K562 (cell line): ENCODE data around the gene PPP4R3A. TPM values are rescaled to one million over a fixed set of nuclear protein-coding genes. Genes with fewer than 3 reads are reported as not detected.

Source experiments
- ATAC-seq: fragments of 200-7000 bp; cut with Tn5 transposase; 3 replicates; pipeline ENCODE4 v1.9.1; 2020; ENCODE audit warnings: moderate library complexity
- BruUV-seq: library from RNA; stranded (reverse); fragments of 400-500 nt; replicated peaks from 2 replicates; lab custom pipeline; 2021; lab: Mats Ljungman, UMichigan
- CTCF ChIA-PET: fragments of 300-600 bp; formaldehyde crosslinking; extraction: SDS; loops from one replicate; lab custom pipeline; 2021; ENCODE audit warnings: low intra/inter-chr PET ratio; lab: Yijun Ruan, JAX
- POLR2A ChIA-PET: fragments of 300-600, 350-650 bp; sonication (Branson Sonifier 250); formaldehyde crosslinking; extraction: SDS; loops from one replicate; lab custom pipeline; 2021; ENCODE audit warnings: antibody characterized with exemption, inconsistent platforms; lab: Yijun Ruan, JAX
- DNase-seq, 4 experiments: peaks; one replicate each; pipeline versions ENCODE4 v3.0.0 to v3.0.0-alpha.2; 2011 to 2018; ENCODE audit warnings: low spot score in 3 of 4, mixed read lengths in 3 of 4; ENCODE audit errors: extremely low read depth in 1 of 4
- FAIRE-seq: peaks from 2 replicates; lab custom pipeline; 2011; peaks lifted over from hg19 to GRCh38; lab: Jason Lieb, UNC
- H2AFZ ChIP-seq: 2 replicates; pipeline ENCODE4 v1.6.0; 2011; ENCODE audit warnings: low read depth, low read length, control low read depth, inconsistent platforms
- H3K27ac ChIP-seq: fragments of 200-600 bp; 3 replicates; pipeline ENCODE4 v1.8.0; 2011; ENCODE audit warnings: low read depth, mild to moderate bottlenecking, control low read depth, inconsistent platforms, low read length, moderate library complexity, mixed read lengths; ENCODE audit errors: extremely low read depth
- H3K27me3 ChIP-seq, 2 experiments: fragments of 300-600 bp in 1 of 2; 2 replicates in 1 of 2; 3 replicates in 1 of 2; pipeline versions ENCODE4 v1.6.0 to v1.8.0; 2011; ENCODE audit warnings: inconsistent platforms in 2 of 2, low read length in 2 of 2, mild to moderate bottlenecking in 1 of 2, mixed read lengths in 1 of 2, moderate library complexity in 1 of 2; ENCODE audit not compliant: control insufficient read depth in 2 of 2, insufficient read depth in 2 of 2
- H3K36me3 ChIP-seq: fragments of 300-600 bp; 3 replicates; pipeline ENCODE4 v1.8.0; 2011; ENCODE audit warnings: mild to moderate bottlenecking, low read length, inconsistent platforms; ENCODE audit not compliant: control insufficient read depth, insufficient read depth
- H3K4me1 ChIP-seq, 2 experiments: fragments of 200-600 bp in 1 of 2; replicated peaks in 1 of 2; 2 replicates in 1 of 2; 3 replicates in 1 of 2; pipeline versions ENCODE4 v1.5.1 to v1.8.0; 2011; ENCODE audit warnings: inconsistent platforms in 2 of 2, low read length in 2 of 2, mild to moderate bottlenecking in 1 of 2, mixed read lengths in 1 of 2, moderate library complexity in 1 of 2; ENCODE audit not compliant: control insufficient read depth in 2 of 2, insufficient read depth in 2 of 2
- H3K4me2 ChIP-seq: 2 replicates; pipeline ENCODE4 v1.6.1; 2011; ENCODE audit warnings: low read length, control low read depth, inconsistent platforms, mixed read lengths; ENCODE audit not compliant: insufficient read depth
- H3K4me3 ChIP-seq: fragments of 200-600 bp; sonication (generic), shearing (Covaris generic); 2 replicates; pipeline ENCODE4 v1.5.1; 2016; ENCODE audit warnings: control low read depth, inconsistent platforms
- H3K79me2 ChIP-seq: fragments of 200-600 bp; 3 replicates; pipeline ENCODE4 v1.8.0; 2011; ENCODE audit warnings: low read length, inconsistent platforms; ENCODE audit not compliant: control insufficient read depth, insufficient read depth
- H3K9ac ChIP-seq, 2 experiments: 2 replicates each; pipeline versions ENCODE4 v1.6.0 to v1.6.1; 2011; ENCODE audit warnings: low read depth in 2 of 2, low read length in 2 of 2, control low read depth in 1 of 2, inconsistent platforms in 1 of 2, mild to moderate bottlenecking in 1 of 2, mixed read lengths in 1 of 2; ENCODE audit not compliant: insufficient read depth in 1 of 2
- H3K9me1 ChIP-seq: one replicate; pipeline ENCODE4 v1.6.0; 2011; ENCODE audit warnings: inconsistent platforms, mild to moderate bottlenecking, low read length, moderate library complexity; ENCODE audit not compliant: control insufficient read depth, insufficient read depth
- H3K9me3 ChIP-seq: replicated peaks from 2 replicates; pipeline ENCODE4 v1.5.1; 2011; ENCODE audit warnings: low read depth, low read length, inconsistent platforms; ENCODE audit not compliant: control insufficient read depth, insufficient read depth
- H4K20me1 ChIP-seq: replicated peaks from 2 replicates; pipeline ENCODE4 v1.6.1; 2011; ENCODE audit warnings: low read length, inconsistent platforms, mixed read lengths; ENCODE audit not compliant: control insufficient read depth, insufficient read depth
- BHLHE40 ChIP-seq: IDR thresholded peaks from 2 replicates; pipeline ENCODE4 v1.6.1; 2011; ENCODE audit warnings: low read length, improper control_type of control experiment
- CBFA2T2 ChIP-seq: fragments of 450-650 bp; conservative IDR thresholded peaks from 2 replicates; pipeline ENCODE4 v1.6.1; 2017; ENCODE audit warnings: mild to moderate bottlenecking
- DNMT1 ChIP-seq: fragments of 450-650 bp; IDR thresholded peaks from 2 replicates; pipeline ENCODE4 v1.6.1; 2016; ENCODE audit warnings: antibody characterized with exemption, mild to moderate bottlenecking
- HDAC3 ChIP-seq: fragments of 450-650 bp; IDR thresholded peaks from 2 replicates; pipeline ENCODE4 v1.6.1; 2018; ENCODE audit warnings: borderline replicate concordance, mild to moderate bottlenecking, moderate library complexity; ENCODE audit not compliant: partially characterized antibody
- NFYB ChIP-seq: IDR thresholded peaks from 2 replicates; pipeline ENCODE4 v1.6.1; 2011; ENCODE audit warnings: mild to moderate bottlenecking, moderate library complexity; ENCODE audit not compliant: insufficient read length; ENCODE audit errors: extremely low read depth
- NONO ChIP-seq, 2 experiments: fragments of 200-400 bp in 1 of 2; fragments of 450-650 bp in 1 of 2; formaldehyde crosslinking in 1 of 2; IDR thresholded peaks; 2 replicates each; pipeline ENCODE4 v1.6.1; 2017; ENCODE audit warnings: low read depth in 2 of 2, mild to moderate bottlenecking in 2 of 2, moderate library complexity in 2 of 2, low read length in 1 of 2
- PHF20 ChIP-seq: fragments of 450-650 bp; IDR thresholded peaks from 2 replicates; pipeline ENCODE4 v1.6.1; 2018; ENCODE audit not compliant: partially characterized antibody
- PHTF2 ChIP-seq: fragments of 250-450 bp; sonication (Bioruptor Pico); IDR thresholded peaks from 2 replicates; pipeline ENCODE4 v1.5.0; 2021; ENCODE audit warnings: mild to moderate bottlenecking
- RFX7 ChIP-seq: fragments of 250-450 bp; sonication (Bioruptor Pico); IDR thresholded peaks from 2 replicates; pipeline ENCODE4 v1.5.1; 2021; ENCODE audit warnings: mild to moderate bottlenecking
- ZC3H8 ChIP-seq: fragments of 450-650 bp; IDR thresholded peaks from 2 replicates; pipeline ENCODE4 v1.6.1; 2017
- ZFX ChIP-seq: sonication (generic); formaldehyde crosslinking; IDR thresholded peaks from 2 replicates; pipeline ENCODE4 v1.8.0; 2022; ENCODE audit warnings: mild to moderate bottlenecking, missing genetic modification reagents, moderate library complexity
- ZNF174 ChIP-seq: fragments of 250-450 bp; sonication (Bioruptor Pico); IDR thresholded peaks from 2 replicates; pipeline ENCODE4 v1.4.0; 2020; ENCODE audit warnings: mild to moderate bottlenecking
- ZNF436 ChIP-seq: fragments of 250-450, 450-650 bp; sonication (Bioruptor Pico); formaldehyde crosslinking; IDR thresholded peaks from 2 replicates; pipeline ENCODE4 v1.7.0; 2020; ENCODE audit warnings: mild to moderate bottlenecking
- WGBS: fragments of 100-300 bp; shearing (Covaris generic); methylation state at CpG from one replicate; pipeline ENCODE4 v1.1.6; 2016; ENCODE audit warnings: low coverage, mixed read lengths; ENCODE audit not compliant: insufficient coverage; ENCODE audit errors: missing lambda C conversion rate; 5-methylcytosine and 5-hydroxymethylcytosine counted together
- in situ Hi-C: fragments of 300-500 bp; cut with MboI; formaldehyde crosslinking; loops from 4 replicates; pipeline ENCODE4 v1.15.0; 2018; ENCODE audit warnings: inconsistent platforms, mixed read lengths
- intact Hi-C: fragments of 100-400 bp; cut with micrococcal nuclease; formaldehyde crosslinking; loops from 2 replicates; pipeline ENCODE4 v1.14.2; 2022
- polyA plus RNA-seq, 8 experiments: library from polyadenylated mRNA; depleted of rRNA in 4 of 8; stranded (reverse) in 5 of 8; unstranded in 3 of 8; fragments of >200 nt; fragmentation: Nextera tagmentation in 2 of 8; fragmentation: Illumina TruSeq in 1 of 8; extraction: Ambion mirVana in 2 of 8; extraction: Trizol in 1 of 8; gene quantifications; 2 replicates each; pipeline versions ENCODE4 v1.2.1 to v1.2.3, GENCODE V29; 2011 to 2014; ENCODE audit warnings: inconsistent platforms in 1 of 8, missing spikeins in 1 of 8
- total RNA-seq, 7 experiments: library from RNA; depleted of rRNA in 6 of 7; stranded (reverse); fragments of >200 nt in 6 of 7; fragmentation: Illumina TruSeq in 2 of 7; extraction: Trizol in 2 of 7; gene quantifications; 2 replicates each; pipeline versions ENCODE4 v1.2.1 to v1.2.3, GENCODE V29; 2011 to 2021; ENCODE audit warnings: low replicate concordance in 1 of 7
- TF ChIP-seq, protein P1 (sequence below): fragments of 450-650 bp; formaldehyde crosslinking; IDR thresholded peaks from 2 replicates; pipeline ENCODE4 v1.4.0; 2022; ENCODE audit warnings: missing genetic modification characterization
- TF ChIP-seq, protein P2 (sequence below): sonication (generic); formaldehyde crosslinking; IDR thresholded peaks from 2 replicates; pipeline ENCODE4 v1.8.1; 2023; ENCODE audit warnings: mild to moderate bottlenecking, missing genetic modification reagents
- TF ChIP-seq, protein P3 (sequence below): fragments of 450-650 bp; IDR thresholded peaks from 2 replicates; pipeline ENCODE4 v1.6.1; 2014; ENCODE audit warnings: low read depth, mild to moderate bottlenecking, moderate library complexity, borderline replicate concordance

The PPP4R3A gene
- total and polyA plus RNA-seq, 9 of the 15 experiments (the other 6 are each of a cell fraction or from before 2014, with no cell fraction given) = 9.5 to 54.9 (median 44.9) TPM

DNA sequence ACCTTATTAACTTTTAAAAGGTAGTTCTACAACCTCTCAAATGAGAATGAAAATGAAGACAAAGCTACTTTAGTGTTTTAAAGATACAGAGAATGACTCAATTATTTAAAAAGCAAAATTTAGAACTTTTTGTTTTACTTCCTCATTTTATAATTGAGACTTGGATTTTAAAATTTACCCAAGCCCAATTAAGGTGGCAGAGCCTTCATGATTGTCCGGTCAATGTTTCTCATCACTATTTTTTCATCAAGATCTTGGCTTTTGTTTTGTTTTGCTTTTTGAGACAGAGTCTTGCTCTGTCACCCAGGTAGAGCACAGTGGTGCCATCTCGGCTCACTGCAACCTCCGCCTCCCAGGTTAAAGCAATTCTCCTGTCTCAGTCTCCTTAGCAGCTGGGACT is 32.7 kb downstream of the PPP4R3A start (continued):
- TF ChIP-seq, protein P1, sequence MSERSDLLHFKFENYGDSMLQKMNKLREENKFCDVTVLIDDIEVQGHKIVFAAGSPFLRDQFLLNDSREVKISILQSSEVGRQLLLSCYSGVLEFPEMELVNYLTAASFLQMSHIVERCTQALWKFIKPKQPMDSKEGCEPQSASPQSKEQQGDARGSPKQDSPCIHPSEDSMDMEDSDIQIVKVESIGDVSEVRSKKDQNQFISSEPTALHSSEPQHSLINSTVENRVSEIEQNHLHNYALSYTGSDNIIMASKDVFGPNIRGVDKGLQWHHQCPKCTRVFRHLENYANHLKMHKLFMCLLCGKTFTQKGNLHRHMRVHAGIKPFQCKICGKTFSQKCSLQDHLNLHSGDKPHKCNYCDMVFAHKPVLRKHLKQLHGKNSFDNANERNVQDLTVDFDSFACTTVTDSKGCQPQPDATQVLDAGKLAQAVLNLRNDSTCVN = no peak
- TF ChIP-seq, protein P2, sequence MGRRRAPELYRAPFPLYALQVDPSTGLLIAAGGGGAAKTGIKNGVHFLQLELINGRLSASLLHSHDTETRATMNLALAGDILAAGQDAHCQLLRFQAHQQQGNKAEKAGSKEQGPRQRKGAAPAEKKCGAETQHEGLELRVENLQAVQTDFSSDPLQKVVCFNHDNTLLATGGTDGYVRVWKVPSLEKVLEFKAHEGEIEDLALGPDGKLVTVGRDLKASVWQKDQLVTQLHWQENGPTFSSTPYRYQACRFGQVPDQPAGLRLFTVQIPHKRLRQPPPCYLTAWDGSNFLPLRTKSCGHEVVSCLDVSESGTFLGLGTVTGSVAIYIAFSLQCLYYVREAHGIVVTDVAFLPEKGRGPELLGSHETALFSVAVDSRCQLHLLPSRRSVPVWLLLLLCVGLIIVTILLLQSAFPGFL (CRISPR knock-in tag) = no peak
- TF ChIP-seq NFYB = no peak
- TF ChIP-seq RFX7 (CRISPR knock-in tag) = no peak
- no peak for TF ChIP-seq CBFA2T2
- TF ChIP-seq, protein P3, sequence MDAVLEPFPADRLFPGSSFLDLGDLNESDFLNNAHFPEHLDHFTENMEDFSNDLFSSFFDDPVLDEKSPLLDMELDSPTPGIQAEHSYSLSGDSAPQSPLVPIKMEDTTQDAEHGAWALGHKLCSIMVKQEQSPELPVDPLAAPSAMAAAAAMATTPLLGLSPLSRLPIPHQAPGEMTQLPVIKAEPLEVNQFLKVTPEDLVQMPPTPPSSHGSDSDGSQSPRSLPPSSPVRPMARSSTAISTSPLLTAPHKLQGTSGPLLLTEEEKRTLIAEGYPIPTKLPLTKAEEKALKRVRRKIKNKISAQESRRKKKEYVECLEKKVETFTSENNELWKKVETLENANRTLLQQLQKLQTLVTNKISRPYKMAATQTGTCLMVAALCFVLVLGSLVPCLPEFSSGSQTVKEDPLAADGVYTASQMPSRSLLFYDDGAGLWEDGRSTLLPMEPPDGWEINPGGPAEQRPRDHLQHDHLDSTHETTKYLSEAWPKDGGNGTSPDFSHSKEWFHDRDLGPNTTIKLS = no peak
- TF ChIP-seq ZNF174 (CRISPR knock-in tag) = no peak
- TF ChIP-seq DNMT1 = no peak

DNA sequence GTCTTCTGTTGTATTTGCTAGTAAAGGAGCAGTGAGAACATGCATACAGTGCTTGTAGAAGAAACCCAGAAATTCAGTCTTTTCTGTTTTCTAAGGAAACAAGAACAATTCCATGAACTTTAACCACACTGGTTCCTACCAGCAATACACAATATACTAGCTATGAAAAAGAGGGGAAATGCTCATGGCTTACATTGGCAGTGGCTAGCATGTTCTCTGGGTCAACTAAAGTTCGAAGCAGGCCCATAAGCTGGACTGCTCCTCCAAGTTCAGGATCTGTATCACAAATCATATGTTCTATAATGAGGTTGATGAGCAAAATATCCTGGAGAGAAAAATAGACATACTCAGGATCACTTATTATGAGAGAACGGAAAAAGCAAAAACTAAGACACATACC is 37.1 kb downstream of the PPP4R3A start:
- Histone ChIP-seq H3K79me2 (peaks cover 5% of the 10 kb centered on the region; the same call in 2 of the 3 replicates), H3K9me3 (no peaks in the 10 kb centered on the region), H2AFZ (no peak overlapping the region)
- TF ChIP-seq ZC3H8 (no peak), NFYB (no peak), PHF20 (no peak), NONO (IDR thresholded peaks at IDR 0.05; ENCODE audit: low read depth in 2 of 2, low read length in 1 of 2) (no peak), ZNF436 (CRISPR knock-in tag) (no peak), ZFX (CRISPR knock-in tag) (no peak), PHTF2 (no peak), BHLHE40 (no peak), HDAC3 (no peak)
- TF ChIP-seq, all 486 proteins: peak for 0
- ATAC-seq (no peak), DNase-seq (no peak), FAIRE-seq (no peak)
- peaks cover 80% of the 10 kb centered on the region for H3K36me3 ChIP-seq
- BruUV-seq = no TSS peak
- no peaks in the 10 kb centered on the region for H3K4me1 ChIP-seq
- no peaks in the 10 kb centered on the region for H4K20me1 ChIP-seq
- 97% methylated on average over 2 of the region's 2 CpGs for WGBS
- H3K27ac ChIP-seq = no peak overlapping the region
- intact Hi-C loops (no loop called here), in situ Hi-C loops (no loop called here)
- H3K4me2 ChIP-seq = no peak overlapping the region
- POLR2A ChIA-PET = no interaction called here
- no peak overlapping the region for H3K4me3 ChIP-seq
- no peak overlapping the region for H3K9ac ChIP-seq
- CTCF ChIA-PET = no interaction called here
- no peaks in the 10 kb centered on the region for H3K27me3 ChIP-seq
- no peaks in the 10 kb centered on the region for H3K9me1 ChIP-seq
